Left forelimb (tissue), 1 donor: ENCODE data around the gene GCC2.
"Not testable (repeated sequence)": the region's sequence is repeated elsewhere in the genome, so short reads cannot be mapped to it uniquely, and the experiment has no call there.

ENCODE experiments used
- DNase-seq: peaks from one replicate; pipeline ENCODE4 v3.0.0-alpha.2; 2018; ENCODE audit warnings: low spot score

Gene GCC2

GRCh38 chr2:108524688-108525087 lies 75.7 kb downstream of the GCC2 start:
- DNase-seq, result not testable (repeated sequence)

GRCh38 chr2:108525258-108525657 lies 76.3 kb downstream of the GCC2 start:
- DNase-seq, result not testable (repeated sequence)

DNA sequence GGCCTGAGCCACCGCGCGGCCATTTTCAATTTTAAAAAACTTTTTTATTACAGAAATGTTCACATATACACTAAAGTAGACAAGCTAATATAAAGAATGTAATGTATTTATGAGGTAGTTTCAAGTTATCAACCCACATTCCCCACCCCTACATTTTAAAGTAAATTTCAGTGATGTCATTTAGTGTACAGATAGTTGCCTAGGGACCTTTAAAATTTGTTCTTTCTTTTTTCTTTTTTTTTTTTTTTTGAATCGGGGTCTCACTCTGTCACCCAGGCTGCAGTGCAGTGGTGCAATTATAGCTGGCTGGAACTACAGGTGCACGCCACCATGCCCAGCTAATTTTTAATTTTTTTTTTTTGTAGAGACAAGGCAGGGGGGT lies 82.7 kb downstream of the GCC2 start:
- DNase-seq, result no peak

DNA sequence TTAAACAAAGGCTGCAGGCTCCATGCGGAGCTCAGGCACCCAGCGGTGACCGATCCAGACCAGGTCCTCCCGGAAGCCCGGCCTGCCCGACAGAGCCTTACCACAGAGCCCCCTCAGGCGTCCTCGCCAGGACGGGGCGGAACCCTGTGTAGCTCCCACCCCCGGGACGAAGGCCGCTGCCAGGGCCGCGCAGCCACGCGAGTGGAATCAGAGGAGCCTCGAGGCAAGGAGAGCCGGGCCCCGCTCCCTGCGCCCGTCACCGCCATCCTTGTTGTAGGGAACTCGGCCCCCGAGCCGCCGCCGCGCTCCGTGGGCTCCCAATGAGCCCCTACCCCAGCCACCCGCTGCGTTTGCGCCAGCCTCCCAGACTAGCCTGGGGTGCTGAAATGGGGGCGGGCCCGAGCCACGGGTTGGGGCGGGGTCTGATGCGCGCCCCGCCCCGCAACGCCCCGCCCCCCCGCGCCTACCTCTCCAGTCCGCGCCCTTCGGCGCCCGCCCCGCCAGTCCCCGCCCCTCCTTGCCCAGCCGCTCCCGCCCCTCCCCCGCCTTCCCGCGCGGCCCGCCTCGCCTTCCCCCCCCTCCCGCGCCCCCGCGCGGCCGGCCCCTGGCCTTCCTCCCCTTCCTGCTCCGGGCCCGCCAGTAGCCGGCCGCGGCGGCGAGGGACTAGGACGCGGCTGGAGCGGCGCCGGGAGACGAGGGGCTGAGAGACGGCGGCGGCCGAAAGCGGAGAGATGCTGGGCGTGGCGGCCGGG lies 85.0 kb downstream of the GCC2 start, which contains the start of gene LIMS1:
Gene LIMS1, plus strand, starts transcription at position 639 of the 752 bp plus-strand sequence. Its CDS starts 93 bp downstream, at position 732.
- DNase-seq, result peak; percentile 94

GRCh38 chr2:108534584-108535356 lies 85.8 kb downstream of the GCC2 start:
- DNase-seq, result peak; percentile 77

DNA sequence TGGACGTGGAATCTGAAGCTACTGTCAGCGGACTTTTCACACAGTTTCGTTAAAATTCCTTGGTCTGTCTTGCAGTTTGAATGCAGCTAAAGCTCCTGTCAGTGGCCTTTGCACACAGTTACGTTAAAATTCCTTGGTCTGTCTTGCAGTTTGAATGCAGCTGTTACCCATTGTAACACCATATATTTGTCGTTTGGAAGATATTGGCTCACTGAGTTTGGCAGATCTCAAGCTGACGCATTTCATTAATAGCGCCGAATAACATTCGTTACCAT lies 86.3 kb downstream of the GCC2 start:
- DNase-seq, result no peak

DNA sequence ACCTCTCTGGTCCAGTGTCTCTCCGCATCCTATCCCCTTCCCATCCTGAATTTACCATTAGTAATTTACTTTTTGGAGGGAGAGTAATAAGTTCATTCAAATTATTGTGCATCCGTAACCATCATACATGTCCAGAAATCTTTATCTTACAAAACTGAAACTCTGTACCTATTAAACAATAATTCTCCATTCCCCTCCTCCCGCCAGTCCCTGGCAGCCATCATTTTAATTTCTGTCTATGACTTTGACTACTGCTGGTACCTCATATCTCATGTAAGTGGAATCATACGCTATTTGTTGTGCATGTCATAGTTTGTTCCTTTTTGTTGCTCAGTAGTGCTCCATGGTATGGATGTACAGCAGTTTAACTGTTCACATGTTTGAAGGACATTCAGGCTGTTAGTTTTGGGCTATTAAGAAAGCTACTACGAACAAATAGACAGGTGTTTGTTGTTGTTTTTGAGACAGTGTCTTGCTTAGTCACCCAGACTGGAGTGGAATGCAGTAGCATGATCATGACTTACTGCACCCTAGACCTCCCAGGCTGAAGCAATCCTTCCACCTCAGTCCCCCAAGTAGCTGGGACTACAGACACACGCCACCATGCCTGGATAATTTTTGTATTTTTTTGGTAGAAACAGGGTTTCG lies 87.3 kb downstream of the GCC2 start:
- no peak for DNase-seq

GRCh38 chr2:108536911-108537310 lies 87.9 kb downstream of the GCC2 start:
- no peak for DNase-seq

DNA sequence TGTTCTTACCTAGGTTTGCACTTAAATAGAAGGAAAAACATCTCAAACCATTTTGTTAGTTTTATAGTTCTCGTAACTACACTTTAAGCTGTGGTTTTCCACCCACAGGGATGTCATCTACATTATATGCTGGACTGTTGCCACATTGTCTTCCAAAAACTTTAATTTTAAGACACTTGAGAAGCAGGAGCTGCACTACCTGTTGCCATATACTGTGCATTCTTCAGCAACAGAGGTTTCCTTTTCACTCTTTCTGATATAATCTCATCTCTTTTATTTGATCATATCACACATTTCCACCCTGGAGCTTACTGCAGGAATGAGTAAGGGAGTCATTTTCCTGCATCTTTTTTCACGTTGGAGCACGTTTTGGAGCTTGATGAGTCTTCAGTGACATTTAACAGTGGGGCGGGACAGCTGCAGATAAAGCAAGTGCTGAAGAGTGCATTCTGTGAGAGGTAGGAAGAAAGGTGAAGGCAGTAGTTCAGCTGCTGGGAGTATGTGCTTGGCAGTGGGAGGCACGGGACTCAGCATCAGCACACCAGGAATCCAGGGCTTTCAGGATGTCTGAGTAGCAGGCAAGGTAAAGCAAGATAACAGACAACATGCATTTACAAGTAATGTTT lies 89.1 kb downstream of the GCC2 start:
- DNase-seq, result no peak

GRCh38 chr2:108541451-108541850 lies 92.4 kb downstream of the GCC2 start:
- DNase-seq, result no peak

GRCh38 chr2:108542071-108542470 lies 93.1 kb downstream of the GCC2 start:
- no peak for DNase-seq

DNA sequence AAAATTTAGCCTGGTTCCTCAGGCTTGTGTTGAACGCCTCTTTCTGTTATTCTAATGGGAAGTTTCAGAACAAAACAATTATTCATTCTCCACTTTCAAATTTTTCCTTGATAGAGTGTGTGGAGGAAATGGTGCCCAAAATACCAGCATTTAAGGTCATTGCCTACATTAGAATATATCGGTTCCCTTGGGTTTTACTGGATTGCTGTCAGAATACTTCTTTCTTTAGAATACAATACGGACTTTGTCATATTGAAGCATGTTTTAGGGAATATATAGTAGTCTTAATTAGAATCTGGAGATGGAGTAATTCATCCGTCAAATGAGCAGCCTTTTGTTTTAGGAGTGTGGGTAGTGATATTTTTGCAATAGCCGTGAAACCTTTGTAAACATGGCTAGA lies 98.6 kb downstream of the GCC2 start:
- DNase-seq, result no peak

DNA sequence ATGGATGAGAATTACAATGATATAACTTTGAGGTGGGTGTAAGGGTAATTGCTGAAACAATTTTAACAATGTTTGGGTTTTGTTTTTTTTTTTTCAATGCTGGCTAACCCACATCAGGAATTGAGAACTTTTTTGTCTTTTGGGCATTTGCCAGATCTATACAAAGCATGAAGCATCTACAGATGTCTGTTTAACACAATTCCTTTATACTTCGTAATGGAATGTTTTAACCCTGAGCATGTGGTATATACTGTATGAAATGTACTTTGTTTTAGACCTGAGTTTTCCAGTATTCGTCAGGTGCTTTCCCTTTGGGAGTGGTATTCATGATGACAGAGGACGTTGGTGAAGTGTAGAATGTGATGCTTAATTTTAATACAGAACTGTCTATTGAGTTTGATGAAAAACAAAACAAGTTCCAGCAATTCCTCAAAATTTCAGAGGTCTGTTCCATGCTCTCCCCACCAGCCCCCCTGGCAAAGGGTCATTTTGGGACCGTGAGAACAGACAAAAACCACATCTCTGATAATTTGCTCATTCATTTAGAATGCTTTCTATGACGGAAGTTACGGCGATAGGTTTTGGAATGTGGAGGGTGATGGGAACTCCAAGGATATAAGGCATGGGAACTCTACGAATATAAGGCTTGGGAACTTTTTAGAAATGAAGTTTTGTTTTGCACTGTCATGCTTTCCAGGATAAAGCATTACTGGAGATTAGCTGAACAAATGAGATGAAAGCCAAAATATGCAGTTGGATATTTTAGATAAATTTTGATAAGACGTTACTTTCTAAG lies 99.4 kb downstream of the GCC2 start:
- no peak for DNase-seq

- DNase-seq, result no peak
Observed at GRCh38 chr2:108552566-108552965, 103.6 kb downstream of the GCC2 start.

- DNase-seq, result no peak
Observed at GRCh38 chr2:108553209-108553919, 104.4 kb downstream of the GCC2 start.

GRCh38 chr2:108554528-108554927 lies 105.5 kb downstream of the GCC2 start:
- no peak for DNase-seq

- DNase-seq, result no peak
Observed at GRCh38 chr2:108555572-108555971, 106.6 kb downstream of the GCC2 start.

DNA sequence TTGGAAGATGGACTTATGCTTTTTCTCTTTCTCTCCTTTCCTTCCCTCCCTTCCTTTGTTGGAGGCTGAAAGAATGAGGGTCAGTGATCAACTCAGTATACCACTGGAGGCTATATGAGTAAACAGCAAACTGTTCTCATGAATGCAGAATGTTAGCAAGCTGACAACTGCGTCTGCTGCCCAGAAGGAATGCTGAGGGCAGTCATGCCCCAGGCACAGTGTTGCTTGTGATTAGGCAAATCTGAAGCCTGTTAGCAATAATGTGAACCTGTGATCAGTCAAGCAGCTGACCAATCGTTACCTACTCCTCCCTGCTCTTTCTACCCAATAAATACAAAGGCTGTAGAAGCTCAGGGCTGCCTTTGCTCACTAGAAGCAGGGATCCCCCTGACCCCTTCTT lies 107.6 kb downstream of the GCC2 start:
- DNase-seq, result not testable (repeated sequence)
